Measurements from ENCODE around the gene OSBPL8. TPM values are rescaled to one million over a fixed set of nuclear protein-coding genes. Genes with fewer than 3 reads are reported as not detected.
"Not testable (repeated sequence)": the region's sequence is repeated elsewhere in the genome, so short reads cannot be mapped to it uniquely, and the experiment has no call there.

The OSBPL8 gene
- total and polyA plus RNA-seq, 2 donors (not counting 1 experiment from before 2014, with no cell fraction given) = 89.6 to 240 TPM

- H3K4me2 ChIP-seq (ENCODE audit: extremely low read depth, insufficient read depth, low read length) = no peak overlapping the region
- H3K9me3 ChIP-seq (ENCODE audit: control insufficient read depth, insufficient read depth, low read depth, low read length) = no peaks in the 10 kb centered on the region
- H3K27ac ChIP-seq (ENCODE audit: insufficient read depth, low read length) = no peak overlapping the region
- H4K20me1 ChIP-seq (ENCODE audit: control insufficient read depth, extremely low read depth, insufficient read depth, low read length) = no peaks in the 10 kb centered on the region
- TF ChIP-seq EZH2 (IDR thresholded peaks at IDR 0.05; ENCODE audit: low read length, missing control alignments) = no peak
- TF ChIP-seq, protein P1, sequence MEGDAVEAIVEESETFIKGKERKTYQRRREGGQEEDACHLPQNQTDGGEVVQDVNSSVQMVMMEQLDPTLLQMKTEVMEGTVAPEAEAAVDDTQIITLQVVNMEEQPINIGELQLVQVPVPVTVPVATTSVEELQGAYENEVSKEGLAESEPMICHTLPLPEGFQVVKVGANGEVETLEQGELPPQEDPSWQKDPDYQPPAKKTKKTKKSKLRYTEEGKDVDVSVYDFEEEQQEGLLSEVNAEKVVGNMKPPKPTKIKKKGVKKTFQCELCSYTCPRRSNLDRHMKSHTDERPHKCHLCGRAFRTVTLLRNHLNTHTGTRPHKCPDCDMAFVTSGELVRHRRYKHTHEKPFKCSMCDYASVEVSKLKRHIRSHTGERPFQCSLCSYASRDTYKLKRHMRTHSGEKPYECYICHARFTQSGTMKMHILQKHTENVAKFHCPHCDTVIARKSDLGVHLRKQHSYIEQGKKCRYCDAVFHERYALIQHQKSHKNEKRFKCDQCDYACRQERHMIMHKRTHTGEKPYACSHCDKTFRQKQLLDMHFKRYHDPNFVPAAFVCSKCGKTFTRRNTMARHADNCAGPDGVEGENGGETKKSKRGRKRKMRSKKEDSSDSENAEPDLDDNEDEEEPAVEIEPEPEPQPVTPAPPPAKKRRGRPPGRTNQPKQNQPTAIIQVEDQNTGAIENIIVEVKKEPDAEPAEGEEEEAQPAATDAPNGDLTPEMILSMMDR (conservative IDR thresholded peaks at IDR 0.05 in 1 of 2, IDR thresholded peaks at IDR 0.05 in 1 of 2; ENCODE audit: low read depth in 1 of 2, low read length in 2 of 2) = no peak
- H3K4me1 ChIP-seq (ENCODE audit: control insufficient read depth, extremely low read depth, insufficient read depth, low read length) = no peaks in the 10 kb centered on the region
- DNase-seq (ENCODE audit: low read depth in 2 of 2) = no peak
- H3K79me2 ChIP-seq (ENCODE audit: control insufficient read depth, insufficient read depth, low read length) = peaks cover 3% of the 10 kb centered on the region
- no peaks in the 10 kb centered on the region for H3K36me3 ChIP-seq (ENCODE audit: control insufficient read depth, insufficient read depth, low read length)
- H3K4me3 ChIP-seq (replicated peaks in 1 of 4; ENCODE audit: control extremely low read depth in 1 of 4, insufficient read depth in 1 of 4, low read depth in 3 of 4, low read length in 4 of 4) = no peak overlapping the region
- no peak overlapping the region for H2AFZ ChIP-seq (ENCODE audit: low read length)
- no peak overlapping the region for H3K9ac ChIP-seq (ENCODE audit: insufficient read depth, low read length)
- H3K27me3 ChIP-seq (ENCODE audit: control insufficient read depth, insufficient read depth, low read length) = no peaks in the 10 kb centered on the region
Observed at GRCh38 chr12:76515271-76515670, 44.3 kb downstream of the OSBPL8 start.

- not testable (repeated sequence) for DNase-seq (ENCODE audit: low read depth in 2 of 2); H3K4me1 ChIP-seq (ENCODE audit: control insufficient read depth, extremely low read depth, insufficient read depth, low read length); H3K4me3 ChIP-seq (replicated peaks in 1 of 4; ENCODE audit: control extremely low read depth in 1 of 4, insufficient read depth in 1 of 4, low read depth in 3 of 4, low read length in 4 of 4); H3K9me3 ChIP-seq (ENCODE audit: control insufficient read depth, insufficient read depth, low read depth, low read length); H3K79me2 ChIP-seq (ENCODE audit: control insufficient read depth, insufficient read depth, low read length); H3K9ac ChIP-seq (ENCODE audit: insufficient read depth, low read length); H3K27ac ChIP-seq (ENCODE audit: insufficient read depth, low read length); H3K4me2 ChIP-seq (ENCODE audit: extremely low read depth, insufficient read depth, low read length); H3K27me3 ChIP-seq (ENCODE audit: control insufficient read depth, insufficient read depth, low read length); H3K36me3 ChIP-seq (ENCODE audit: control insufficient read depth, insufficient read depth, low read length); H2AFZ ChIP-seq (ENCODE audit: low read length); H4K20me1 ChIP-seq (ENCODE audit: control insufficient read depth, extremely low read depth, insufficient read depth, low read length)
Observed at GRCh38 chr12:76511116-76511716, 48.4 kb downstream of the OSBPL8 start.

- no peaks in the 10 kb centered on the region for H4K20me1 ChIP-seq (ENCODE audit: control insufficient read depth, extremely low read depth, insufficient read depth, low read length)
- no peak overlapping the region for H2AFZ ChIP-seq (ENCODE audit: low read length)
- TF ChIP-seq EZH2 (IDR thresholded peaks at IDR 0.05; ENCODE audit: low read length, missing control alignments) = no peak
- TF ChIP-seq, protein P1 (conservative IDR thresholded peaks at IDR 0.05 in 1 of 2, IDR thresholded peaks at IDR 0.05 in 1 of 2; ENCODE audit: low read depth in 1 of 2, low read length in 2 of 2) = no peak
Observed at GRCh38 chr12:76508128-76508980, 51.2 kb downstream of the OSBPL8 start.

More at GRCh38 chr12:76508128-76508980, 51.2 kb downstream of the OSBPL8 start:
- H3K27me3 ChIP-seq (ENCODE audit: control insufficient read depth, insufficient read depth, low read length) = no peaks in the 10 kb centered on the region
- no peak overlapping the region for H3K4me3 ChIP-seq (replicated peaks in 1 of 4; ENCODE audit: control extremely low read depth in 1 of 4, insufficient read depth in 1 of 4, low read depth in 3 of 4, low read length in 4 of 4)
- H3K27ac ChIP-seq (ENCODE audit: insufficient read depth, low read length) = no peak overlapping the region
- no peak overlapping the region for H3K9ac ChIP-seq (ENCODE audit: insufficient read depth, low read length)
- DNase-seq (ENCODE audit: low read depth in 2 of 2) = no peak
- H3K4me2 ChIP-seq (ENCODE audit: extremely low read depth, insufficient read depth, low read length) = no peak overlapping the region
- H3K4me1 ChIP-seq (ENCODE audit: control insufficient read depth, extremely low read depth, insufficient read depth, low read length) = no peaks in the 10 kb centered on the region
- H3K36me3 ChIP-seq (ENCODE audit: control insufficient read depth, insufficient read depth, low read length) = no peaks in the 10 kb centered on the region
- no peaks in the 10 kb centered on the region for H3K9me3 ChIP-seq (ENCODE audit: control insufficient read depth, insufficient read depth, low read depth, low read length)
- H3K79me2 ChIP-seq (ENCODE audit: control insufficient read depth, insufficient read depth, low read length) = peaks cover 2% of the 10 kb centered on the region
